ENCODE data around the gene DLK1.

The DLK1 gene

GRCh38 chr14:100785626-100786025 is 58.9 kb downstream of the DLK1 start:
- no peak overlapping the region for H3K4me3 ChIP-seq
- H3K9me3 ChIP-seq (ENCODE audit: low read depth, low read length): no peaks in the 10 kb centered on the region
- no peak overlapping the region for H3K27ac ChIP-seq
- no peak for DNase-seq (ENCODE audit: low read depth, low spot score)
- no peak for TF ChIP-seq EZH2 (IDR thresholded peaks at IDR 0.05)
- no peak for TF ChIP-seq POLR2AphosphoS5 (IDR thresholded peaks at IDR 0.05; ENCODE audit: borderline replicate concordance, low read depth, low read length)
- TF ChIP-seq FOXP2 (optimal IDR thresholded peaks at IDR 0.05; ENCODE audit: control extremely low read depth, extremely low read length, insufficient read depth): no peak
- H3K36me3 ChIP-seq (ENCODE audit: insufficient read depth, low read length): no peaks in the 10 kb centered on the region
- H3K9ac ChIP-seq (ENCODE audit: insufficient read length): no peak overlapping the region

DNA sequence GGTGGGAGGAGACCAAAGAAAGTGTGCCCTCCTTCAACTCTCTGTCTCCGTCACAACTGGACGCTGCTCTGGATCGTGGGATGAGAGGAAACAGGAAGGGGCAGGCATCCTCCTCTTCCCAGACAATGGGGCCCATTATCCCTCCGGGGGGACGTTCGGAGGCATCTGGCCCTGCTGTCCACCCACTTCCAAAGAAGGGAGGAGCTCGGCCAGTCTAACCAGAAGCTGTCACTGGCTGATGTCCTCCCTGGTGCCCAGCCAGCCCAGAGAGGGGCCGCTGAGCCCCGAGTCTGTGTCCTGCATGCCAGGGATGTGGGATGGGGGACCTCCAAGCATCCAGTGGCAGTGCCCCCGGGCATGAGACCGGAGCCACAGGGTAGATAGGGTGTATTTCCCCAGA is 59.4 kb downstream of the DLK1 start:
- Histone ChIP-seq H3K4me3 (no peak overlapping the region), H3K9me3 (ENCODE audit: low read depth, low read length) (no peaks in the 10 kb centered on the region), H3K36me3 (ENCODE audit: insufficient read depth, low read length) (no peaks in the 10 kb centered on the region), H3K27ac (no peak overlapping the region), H3K9ac (ENCODE audit: insufficient read length) (no peak overlapping the region)
- TF ChIP-seq EZH2 (IDR thresholded peaks at IDR 0.05): no peak
- no peak for TF ChIP-seq FOXP2 (optimal IDR thresholded peaks at IDR 0.05; ENCODE audit: control extremely low read depth, extremely low read length, insufficient read depth)
- TF ChIP-seq POLR2AphosphoS5 (IDR thresholded peaks at IDR 0.05; ENCODE audit: borderline replicate concordance, low read depth, low read length): no peak
- no peak for DNase-seq (ENCODE audit: low read depth, low spot score)

DNA sequence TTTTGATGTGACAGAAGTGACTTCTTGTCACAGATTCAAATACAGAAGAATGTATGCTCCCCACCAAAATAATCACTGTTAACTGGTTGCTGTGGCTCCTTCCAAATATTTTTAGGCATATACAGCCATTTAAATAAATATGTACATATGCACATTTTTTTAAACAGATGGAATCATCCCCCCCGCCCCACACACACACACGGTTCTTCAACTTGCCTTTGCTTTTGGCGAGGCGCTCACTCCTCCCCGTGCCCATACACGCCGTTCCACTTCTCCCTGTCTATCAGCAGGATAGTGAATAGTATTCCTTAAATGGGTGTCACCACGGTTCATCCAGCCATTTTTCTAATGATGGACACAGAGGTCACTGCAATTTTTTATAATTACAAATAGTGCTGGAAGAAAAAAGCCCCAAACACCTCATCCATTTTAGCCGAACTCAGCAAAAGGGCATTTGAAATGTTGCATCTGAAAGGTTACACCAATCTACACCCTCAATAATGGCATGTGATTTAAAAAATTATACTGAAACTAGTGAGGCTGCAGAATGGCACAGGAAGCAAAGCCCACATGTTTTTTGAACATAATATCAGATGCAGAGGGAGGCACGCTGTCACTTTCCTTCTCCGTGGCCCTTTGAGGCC is 60.0 kb downstream of the DLK1 start:
- no peak for TF ChIP-seq FOXP2 (optimal IDR thresholded peaks at IDR 0.05; ENCODE audit: control extremely low read depth, extremely low read length, insufficient read depth)
- Histone ChIP-seq H3K9me3 (ENCODE audit: low read depth, low read length) (no peaks in the 10 kb centered on the region), H3K4me3 (no peak overlapping the region), H3K27ac (no peak overlapping the region), H3K9ac (ENCODE audit: insufficient read length) (no peak overlapping the region), H3K36me3 (ENCODE audit: insufficient read depth, low read length) (no peaks in the 10 kb centered on the region)
- no peak for DNase-seq (ENCODE audit: low read depth, low spot score)

- TF ChIP-seq FOXP2 (optimal IDR thresholded peaks at IDR 0.05; ENCODE audit: control extremely low read depth, extremely low read length, insufficient read depth) (no peak), POLR2AphosphoS5 (IDR thresholded peaks at IDR 0.05; ENCODE audit: borderline replicate concordance, low read depth, low read length) (no peak), EZH2 (IDR thresholded peaks at IDR 0.05) (no peak)
- no peak overlapping the region for H3K27ac ChIP-seq
- H3K9ac ChIP-seq (ENCODE audit: insufficient read length): no peak overlapping the region
- no peak overlapping the region for H3K4me3 ChIP-seq
- H3K36me3 ChIP-seq (ENCODE audit: insufficient read depth, low read length): no peaks in the 10 kb centered on the region
- DNase-seq (ENCODE audit: low read depth, low spot score): no peak
- no peaks in the 10 kb centered on the region for H3K9me3 ChIP-seq (ENCODE audit: low read depth, low read length)
Measured at GRCh38 chr14:100787659-100788058, 61.0 kb downstream of the DLK1 start.

All from SK-N-MC (cell line).